SH-SY5Y (cell line): ENCODE measurements around the gene PDGFA.

Source experiments
- GATA2 ChIP-seq: IDR thresholded peaks from 2 replicates; pipeline ENCODE4 v1.6.1; 2011; ENCODE audit warnings: mild to moderate bottlenecking, low read depth, low read length
- GATA3 ChIP-seq: IDR thresholded peaks from 2 replicates; pipeline ENCODE4 v1.6.1; 2011; ENCODE audit warnings: low read depth, mild to moderate bottlenecking, low read length, moderate library complexity

DNA sequence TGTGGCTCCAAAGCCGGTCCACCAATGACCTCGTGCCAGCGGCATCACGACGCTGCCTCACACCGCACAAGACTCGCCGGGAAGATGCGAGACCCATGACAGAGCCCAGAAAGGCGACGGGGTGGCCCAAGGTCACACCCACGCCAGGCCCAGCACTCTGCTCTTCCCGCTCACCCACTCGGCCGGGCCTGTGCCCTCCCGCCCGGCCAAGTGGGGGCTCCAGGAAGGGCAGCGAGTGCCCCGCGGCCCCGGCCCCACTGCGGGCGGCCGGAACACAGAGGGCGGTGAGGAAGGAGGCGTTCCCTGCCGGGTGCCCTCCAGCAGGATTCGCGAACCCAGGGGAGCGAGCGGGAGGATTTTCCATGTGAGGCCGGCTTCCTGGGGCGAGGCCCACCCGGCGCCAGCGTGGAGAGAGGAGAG lies 56.3 kb downstream of the PDGFA start:
- TF ChIP-seq GATA3, result no peak
- no peak for TF ChIP-seq GATA2
